Panc1 (cell line): ENCODE measurements around the gene MARK3. TPM values are rescaled to one million over a fixed set of nuclear protein-coding genes. Genes with fewer than 3 reads are reported as not detected.

Experiments used
- ATAC-seq: fragments of 200-7000 bp; cut with Tn5 transposase; 2 replicates; pipeline ENCODE4 v1.9.1; 2020; ENCODE audit warnings: mild to moderate bottlenecking, moderate library complexity
- BruUV-seq: library from RNA; stranded (reverse); fragments of 400-500 nt; replicated peaks from 2 replicates; lab custom pipeline; 2021; lab: Mats Ljungman, UMichigan
- CTCF ChIA-PET: fragments of 300-600 bp; sonication (Branson Sonifier 250); formaldehyde crosslinking; loops from one replicate; lab custom pipeline; 2022; ENCODE audit warnings: antibody characterized with exemption; lab: Charles Lee
- POLR2A ChIA-PET: fragments of 300-600 bp; sonication (Branson Sonifier 250); formaldehyde crosslinking; loops from one replicate; lab custom pipeline; 2022; ENCODE audit warnings: antibody characterized with exemption; lab: Charles Lee
- DNase-seq: peaks from one replicate; pipeline ENCODE4 v3.0.0-alpha.2; 2010; ENCODE audit warnings: low read depth, low spot score
- H3K27ac ChIP-seq: 2 replicates; pipeline ENCODE4 v1.5.1; 2011; ENCODE audit warnings: mild to moderate bottlenecking, low read length, inconsistent platforms
- H3K27me3 ChIP-seq: fragments of 200-500 bp; sonication (Bioruptor generic); 2 replicates; pipeline ENCODE4 v1.6.0; 2014; ENCODE audit warnings: low read length, inconsistent platforms; ENCODE audit not compliant: control insufficient read depth, insufficient read depth
- H3K36me3 ChIP-seq: fragments of 200-500 bp; sonication (Bioruptor generic); 2 replicates; pipeline ENCODE4 v1.5.1; 2014; ENCODE audit warnings: inconsistent platforms, mild to moderate bottlenecking, low read length, moderate library complexity; ENCODE audit not compliant: control insufficient read depth, insufficient read depth
- H3K4me1 ChIP-seq: 2 replicates; pipeline ENCODE4 v1.5.1; 2011; ENCODE audit warnings: inconsistent platforms, mild to moderate bottlenecking, low read length, moderate library complexity; ENCODE audit not compliant: control insufficient read depth, insufficient read depth
- H3K4me3 ChIP-seq, 2 experiments: 2 replicates each; pipeline ENCODE4 v1.5.1; 2011 to 2012; ENCODE audit warnings: low read depth in 2 of 2, low read length in 2 of 2, mild to moderate bottlenecking in 2 of 2, inconsistent platforms in 1 of 2, moderate library complexity in 1 of 2
- H3K9me3 ChIP-seq: fragments of 200-500 bp; sonication (Bioruptor generic); 2 replicates; pipeline ENCODE4 v1.5.1; 2014; ENCODE audit warnings: low read depth, mild to moderate bottlenecking, inconsistent platforms, low read length, moderate library complexity; ENCODE audit not compliant: control insufficient read depth, insufficient read depth
- POLR2AphosphoS5 ChIP-seq: IDR thresholded peaks from 2 replicates; pipeline ENCODE4 v1.6.1; 2012; ENCODE audit warnings: mild to moderate bottlenecking, low read depth, low read length, moderate library complexity
- REST ChIP-seq, 2 experiments: IDR thresholded peaks; 2 replicates each; pipeline ENCODE4 v1.6.1; 2011 to 2012; ENCODE audit warnings: low read depth in 2 of 2, control low read depth in 1 of 2, low read length in 1 of 2, mild to moderate bottlenecking in 1 of 2, moderate library complexity in 1 of 2; ENCODE audit not compliant: insufficient read depth in 1 of 2
- SIN3A ChIP-seq: IDR thresholded peaks from 2 replicates; pipeline ENCODE4 v1.6.1; 2012; ENCODE audit warnings: low read depth, mild to moderate bottlenecking, low read length, moderate library complexity, borderline replicate concordance; ENCODE audit not compliant: insufficient read depth
- TCF7L2 ChIP-seq: IDR thresholded peaks from 2 replicates; pipeline ENCODE4 v1.6.1; 2011; ENCODE audit warnings: mild to moderate bottlenecking, low read depth, low read length, inconsistent platforms
- in situ Hi-C: cut with HindIII; loops from 2 replicates; pipeline ENCODE4 v1.10.0; 2016; ENCODE audit warnings: low sequenced_read_pairs, low pct_unique_long_range_greater_than_20kb
- intact Hi-C: fragments of 100-400 bp; cut with micrococcal nuclease; formaldehyde crosslinking; loops from one replicate; pipeline ENCODE4 v1.10.0; 2022; ENCODE audit not compliant: unreplicated experiment
- total RNA-seq: library from RNA; stranded (reverse); gene quantifications from one replicate; pipeline ENCODE4 v1.2.1, GENCODE V29; 2021; ENCODE audit not compliant: unreplicated experiment
- TF ChIP-seq, protein P1 (sequence below): fragments of 450-650 bp; IDR thresholded peaks from 2 replicates; pipeline ENCODE4 v1.5.1; 2017; ENCODE audit warnings: mild to moderate bottlenecking

MARK3 gene
- total RNA-seq, 1 experiment from 2014 or later = 56.1 TPM

DNA sequence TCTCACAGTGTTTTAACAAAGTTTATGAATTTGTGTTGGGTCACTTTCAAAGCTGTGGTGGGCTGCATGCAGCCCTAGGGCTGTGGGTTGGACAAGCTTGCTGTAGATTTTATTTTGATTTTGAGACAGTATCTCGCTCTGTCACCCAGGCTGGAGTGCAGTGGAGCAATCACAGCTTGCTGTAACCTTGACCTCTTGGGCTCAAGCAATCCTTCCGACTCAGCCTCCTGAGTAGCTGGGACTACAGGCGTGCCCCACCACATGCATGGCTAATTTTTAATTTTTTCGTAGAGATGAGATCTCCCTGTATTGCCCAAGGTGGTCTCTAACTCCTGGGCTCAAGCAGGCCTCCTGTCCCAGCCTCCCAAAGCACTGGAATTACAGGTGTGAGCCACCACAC, 5.4 kb downstream of the MARK3 start:
- CTCF ChIA-PET = interaction anchor here (0.7 to 1.2 kb wide), 3 partner anchors 9 to 33 kb away, joined by 3 to 5 read pairs (median 4); no protein-coding TSS in a partner anchor
- in situ Hi-C loops (no loop called here), intact Hi-C loops (no loop called here)
- DNase-seq (no peak), ATAC-seq (no peak)
- Histone ChIP-seq H3K36me3 (peaks cover 5% of the 10 kb centered on the region; the same call in 1 of the 2 replicates), H3K27me3 (no peaks in the 10 kb centered on the region), H3K4me3 (no peak overlapping the region), H3K27ac (no peak overlapping the region), H3K4me1 (peaks cover 23% of the 10 kb centered on the region), H3K9me3 (no peaks in the 10 kb centered on the region)
- no peak for TF ChIP-seq SIN3A
- no peak for TF ChIP-seq TCF7L2
- no peak for TF ChIP-seq REST (IDR thresholded peaks at IDR 0.05; ENCODE audit: insufficient read depth in 1 of 2, low read depth in 2 of 2, low read length in 1 of 2)
- TF ChIP-seq, protein P1, sequence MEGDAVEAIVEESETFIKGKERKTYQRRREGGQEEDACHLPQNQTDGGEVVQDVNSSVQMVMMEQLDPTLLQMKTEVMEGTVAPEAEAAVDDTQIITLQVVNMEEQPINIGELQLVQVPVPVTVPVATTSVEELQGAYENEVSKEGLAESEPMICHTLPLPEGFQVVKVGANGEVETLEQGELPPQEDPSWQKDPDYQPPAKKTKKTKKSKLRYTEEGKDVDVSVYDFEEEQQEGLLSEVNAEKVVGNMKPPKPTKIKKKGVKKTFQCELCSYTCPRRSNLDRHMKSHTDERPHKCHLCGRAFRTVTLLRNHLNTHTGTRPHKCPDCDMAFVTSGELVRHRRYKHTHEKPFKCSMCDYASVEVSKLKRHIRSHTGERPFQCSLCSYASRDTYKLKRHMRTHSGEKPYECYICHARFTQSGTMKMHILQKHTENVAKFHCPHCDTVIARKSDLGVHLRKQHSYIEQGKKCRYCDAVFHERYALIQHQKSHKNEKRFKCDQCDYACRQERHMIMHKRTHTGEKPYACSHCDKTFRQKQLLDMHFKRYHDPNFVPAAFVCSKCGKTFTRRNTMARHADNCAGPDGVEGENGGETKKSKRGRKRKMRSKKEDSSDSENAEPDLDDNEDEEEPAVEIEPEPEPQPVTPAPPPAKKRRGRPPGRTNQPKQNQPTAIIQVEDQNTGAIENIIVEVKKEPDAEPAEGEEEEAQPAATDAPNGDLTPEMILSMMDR = no peak
- TF ChIP-seq POLR2AphosphoS5 = no peak
- BruUV-seq = no TSS peak
- POLR2A ChIA-PET = interaction anchor here (0.7 kb wide), 3 partner anchors 11 to 45 kb away, joined by 3 to 6 read pairs (median 3); no protein-coding TSS in a partner anchor

GRCh38 chr14:103391048-103391447, 5.8 kb downstream of the MARK3 start:
- no peak for DNase-seq
- ChIA-PET POLR2A (interaction anchor here (0.7 kb wide), 3 partner anchors 28 to 50 kb away, joined by 3 to 6 read pairs (median 6); no protein-coding TSS in a partner anchor), CTCF (interaction anchor here (0.7 to 1.2 kb wide), 4 partner anchors 9 to 32 kb away, joined by 3 to 7 read pairs (median 4); no protein-coding TSS in a partner anchor)
- TF ChIP-seq REST (IDR thresholded peaks at IDR 0.05; ENCODE audit: insufficient read depth in 1 of 2, low read depth in 2 of 2, low read length in 1 of 2) = no peak
- no peak for TF ChIP-seq POLR2AphosphoS5
- TF ChIP-seq, protein P1 = peak; percentile 88
- H3K27me3 ChIP-seq = no peaks in the 10 kb centered on the region
- peaks cover 27% of the 10 kb centered on the region for H3K4me1 ChIP-seq
- in situ Hi-C loops = no loop called here
- peaks cover 2% of the 10 kb centered on the region; the same call in 1 of the 2 replicates for H3K36me3 ChIP-seq
- H3K4me3 ChIP-seq = no peak overlapping the region
- no peak overlapping the region for H3K27ac ChIP-seq
- BruUV-seq = no TSS peak
- peak; percentile 58; the same call in 1 of the 2 replicates for ATAC-seq
- no peaks in the 10 kb centered on the region for H3K9me3 ChIP-seq
- intact Hi-C loops = no loop called here
